GM19324 (cell line): ENCODE data around the gene CAMK2N2.
"Not testable (repeated sequence)": the region's sequence is repeated elsewhere in the genome, so short reads cannot be mapped to it uniquely, and the experiment has no call there.

Experiments
- ATAC-seq: cut with Tn5 transposase; IDR thresholded peaks from one replicate; pipeline ENCODE4 v1.9.1; 2021; ENCODE audit warnings: mild to moderate bottlenecking, moderate library complexity; ENCODE audit not compliant: unreplicated experiment, low FRiP score

Gene CAMK2N2

DNA sequence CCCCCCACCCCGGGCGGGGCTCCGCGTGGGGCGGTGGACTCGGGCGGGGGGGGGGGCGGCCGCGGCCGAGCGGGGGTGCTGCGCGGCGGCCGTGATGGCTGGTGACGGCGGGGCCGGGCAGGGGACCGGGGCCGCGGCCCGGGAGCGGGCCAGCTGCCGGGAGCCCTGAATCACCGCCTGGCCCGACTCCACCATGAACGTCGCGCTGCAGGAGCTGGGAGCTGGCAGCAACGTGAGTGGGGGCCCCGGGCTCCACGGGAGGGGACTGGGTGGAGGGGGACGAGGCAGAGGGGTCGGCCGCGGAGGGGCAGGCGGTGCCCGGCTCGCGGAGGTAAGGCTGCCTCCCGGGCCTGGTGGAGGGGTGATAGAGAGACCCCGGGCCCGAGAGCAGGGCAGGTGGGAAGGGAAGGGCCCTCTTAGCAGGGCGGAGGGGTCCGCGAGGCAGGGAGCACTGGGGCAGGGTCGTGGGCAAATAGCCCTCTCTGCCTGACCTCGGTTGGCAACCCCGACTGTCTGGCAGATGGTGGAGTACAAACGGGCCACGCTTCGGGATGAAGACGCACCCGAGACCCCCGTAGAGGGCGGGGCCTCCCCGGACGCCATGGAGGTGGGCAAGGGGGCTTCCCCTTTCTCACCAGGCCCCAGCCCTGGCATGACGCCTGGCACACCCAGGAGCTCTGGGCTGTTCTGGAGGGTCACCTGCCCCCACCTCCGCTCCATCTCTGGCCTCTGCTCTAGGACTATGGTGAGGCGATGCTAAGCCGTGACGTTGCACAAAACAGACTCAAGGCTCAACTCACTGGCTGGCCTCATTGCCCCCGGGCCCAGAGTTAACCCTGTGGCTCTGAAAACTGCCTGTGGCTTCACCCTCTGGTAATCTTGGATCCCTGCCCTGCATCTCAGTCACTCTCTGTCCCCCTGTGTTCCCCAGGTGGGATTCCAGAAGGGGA is 14.9 kb upstream of the CAMK2N2 start, which contains the start of gene ECE2:
ECE2 (plus strand) TSS at position 62 of the 950 bp plus-strand sequence; CDS start at position 194, 132 bp downstream.
- no peak for ATAC-seq

DNA sequence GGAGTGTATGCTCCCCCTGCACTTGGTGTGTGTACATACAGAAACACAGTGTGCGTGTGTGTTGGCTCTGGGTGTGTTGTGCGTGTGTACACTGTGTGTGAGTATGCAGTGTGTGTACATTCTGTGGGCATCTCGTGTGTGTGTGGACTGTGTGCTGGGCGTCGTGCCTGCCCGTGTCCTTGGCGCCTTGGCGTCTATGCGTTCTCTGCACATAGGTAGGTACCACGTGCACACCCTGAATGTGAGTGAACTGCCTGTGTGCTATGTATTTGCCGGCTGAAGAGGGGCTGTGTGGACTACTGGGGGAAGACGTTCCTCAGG is 14.0 kb upstream of the CAMK2N2 start:
- no peak for ATAC-seq

DNA sequence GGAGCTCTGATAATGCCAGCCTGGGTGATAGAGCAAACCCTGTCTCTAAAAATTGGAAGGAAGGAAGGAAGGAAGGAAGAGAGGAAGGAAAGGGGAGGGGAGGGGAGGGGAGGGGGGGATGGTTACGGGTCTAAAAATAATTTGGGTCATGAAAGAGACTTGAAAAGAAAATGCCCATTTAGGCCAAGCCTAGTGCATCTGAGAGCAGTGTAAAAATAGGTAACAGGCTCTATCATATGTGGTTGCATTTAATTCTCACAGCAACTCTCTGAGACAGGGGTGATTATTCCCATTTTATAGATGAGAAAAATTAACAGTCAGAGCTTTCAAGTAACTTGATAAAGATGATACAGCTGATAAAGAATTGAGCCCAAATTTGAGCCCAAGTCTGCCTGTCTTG is 10.9 kb upstream of the CAMK2N2 start:
- no peak for ATAC-seq

DNA sequence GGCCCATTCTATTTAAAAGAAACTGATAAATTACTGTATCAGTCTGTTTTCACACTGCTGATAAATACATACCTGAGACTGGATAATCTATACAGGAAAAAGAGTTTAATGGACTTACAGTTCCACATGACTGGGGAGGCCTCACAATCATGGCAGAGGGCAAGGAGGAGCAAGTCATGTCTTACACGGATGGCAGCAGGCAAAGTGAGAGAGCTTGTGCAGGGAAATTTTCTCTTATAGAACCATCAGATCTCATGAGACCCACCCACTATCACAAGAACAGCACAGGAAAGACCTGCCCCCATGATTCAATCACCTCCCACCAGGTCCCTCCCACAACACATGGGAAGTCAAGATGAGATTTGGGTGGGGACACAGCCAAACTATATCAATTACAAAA is 5.9 kb upstream of the CAMK2N2 start:
- not testable (repeated sequence) for ATAC-seq

DNA sequence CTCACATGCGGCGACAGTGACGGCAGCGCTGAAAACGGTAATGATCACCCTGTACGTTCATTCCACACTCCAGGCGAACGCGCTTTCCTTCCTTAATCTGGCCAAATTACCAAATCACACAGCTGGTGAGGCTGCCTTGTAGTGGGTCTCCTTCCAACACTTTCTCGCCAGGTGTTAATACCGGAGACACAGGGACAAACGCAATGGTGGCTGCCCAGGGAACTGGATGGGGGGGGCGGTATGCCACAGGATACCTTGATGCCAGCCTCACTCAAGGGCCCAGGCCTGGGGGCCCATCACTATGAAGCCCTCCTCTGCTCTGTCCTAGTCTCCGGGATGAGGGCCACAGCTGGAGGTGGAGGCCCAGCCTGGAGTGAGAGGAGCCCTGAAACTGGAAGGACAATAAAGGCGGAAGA is 1.4 kb upstream of the CAMK2N2 start:
- no peak for ATAC-seq

DNA sequence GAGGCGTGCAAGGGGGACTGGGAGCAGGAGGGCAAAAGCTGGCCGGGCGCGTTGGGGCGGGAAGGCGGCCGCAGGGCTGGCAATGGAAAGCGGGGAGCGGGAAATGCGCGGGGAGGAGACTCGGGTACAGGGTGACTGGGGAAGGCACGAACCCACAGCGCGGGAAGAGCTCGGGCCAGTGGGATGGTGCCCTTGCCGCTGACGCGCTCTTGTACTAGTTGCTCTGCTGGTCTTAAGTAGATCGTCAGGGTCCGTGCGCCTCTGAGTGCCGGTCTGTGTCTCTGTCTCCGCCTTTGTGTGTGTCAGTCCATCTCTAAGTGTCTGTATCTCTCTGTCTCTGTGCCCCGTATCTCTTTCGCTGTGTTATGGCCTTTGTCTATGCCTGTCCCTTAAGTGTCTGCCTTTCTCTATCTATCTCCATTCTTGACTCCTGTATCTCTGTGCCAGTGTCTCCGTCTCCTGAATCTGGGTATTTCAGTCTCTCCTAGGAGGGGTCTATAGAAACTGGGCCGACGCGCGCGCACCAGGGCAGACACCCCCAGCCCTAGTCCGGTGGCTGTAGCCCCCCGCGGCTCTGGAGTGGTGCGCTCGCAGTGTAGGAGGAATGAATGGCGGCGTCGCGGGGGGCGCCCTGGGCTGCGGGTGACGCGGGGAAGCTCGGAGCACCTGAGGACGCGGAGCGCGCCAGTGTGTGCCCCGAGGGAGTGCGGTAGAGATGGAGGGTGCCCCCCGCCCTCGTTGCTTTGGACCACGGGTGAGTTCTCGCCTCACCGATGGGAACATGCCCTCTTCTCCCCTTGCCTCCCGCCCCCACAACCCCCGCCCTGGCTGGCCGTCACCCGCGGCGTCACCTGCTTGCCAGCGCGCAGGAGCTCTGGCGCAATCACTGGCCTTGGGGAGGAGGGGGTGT is 756 bp upstream of the CAMK2N2 start:
- no peak for ATAC-seq

DNA sequence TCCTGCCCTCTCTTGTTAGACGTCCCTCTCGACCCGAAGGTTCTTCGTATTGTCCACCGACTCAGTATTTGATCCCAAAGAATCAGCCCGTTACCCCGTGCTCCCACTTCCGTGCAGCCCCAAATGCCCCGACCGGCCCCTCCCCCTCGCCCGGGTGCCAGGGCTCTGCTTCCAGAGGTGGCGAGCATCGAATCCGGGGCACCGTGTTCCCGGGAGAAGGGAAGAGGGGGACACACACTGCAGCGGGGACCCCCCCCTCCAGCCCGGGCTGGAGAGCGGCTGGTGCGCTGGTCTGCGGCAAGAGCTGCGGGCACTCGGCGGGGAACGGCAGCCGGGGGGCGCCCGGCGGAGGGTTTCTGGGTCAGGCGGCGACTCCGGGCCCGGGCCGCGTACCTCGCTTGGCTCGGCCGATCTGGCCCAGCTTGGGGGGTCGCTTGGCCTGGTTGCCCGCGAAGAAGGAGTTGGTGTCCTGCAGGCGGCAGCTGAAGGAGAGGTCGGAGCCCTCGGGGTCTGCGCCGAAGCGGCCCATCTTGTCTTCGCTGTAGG is 556 bp downstream of the CAMK2N2 start:
- ATAC-seq: no peak

DNA sequence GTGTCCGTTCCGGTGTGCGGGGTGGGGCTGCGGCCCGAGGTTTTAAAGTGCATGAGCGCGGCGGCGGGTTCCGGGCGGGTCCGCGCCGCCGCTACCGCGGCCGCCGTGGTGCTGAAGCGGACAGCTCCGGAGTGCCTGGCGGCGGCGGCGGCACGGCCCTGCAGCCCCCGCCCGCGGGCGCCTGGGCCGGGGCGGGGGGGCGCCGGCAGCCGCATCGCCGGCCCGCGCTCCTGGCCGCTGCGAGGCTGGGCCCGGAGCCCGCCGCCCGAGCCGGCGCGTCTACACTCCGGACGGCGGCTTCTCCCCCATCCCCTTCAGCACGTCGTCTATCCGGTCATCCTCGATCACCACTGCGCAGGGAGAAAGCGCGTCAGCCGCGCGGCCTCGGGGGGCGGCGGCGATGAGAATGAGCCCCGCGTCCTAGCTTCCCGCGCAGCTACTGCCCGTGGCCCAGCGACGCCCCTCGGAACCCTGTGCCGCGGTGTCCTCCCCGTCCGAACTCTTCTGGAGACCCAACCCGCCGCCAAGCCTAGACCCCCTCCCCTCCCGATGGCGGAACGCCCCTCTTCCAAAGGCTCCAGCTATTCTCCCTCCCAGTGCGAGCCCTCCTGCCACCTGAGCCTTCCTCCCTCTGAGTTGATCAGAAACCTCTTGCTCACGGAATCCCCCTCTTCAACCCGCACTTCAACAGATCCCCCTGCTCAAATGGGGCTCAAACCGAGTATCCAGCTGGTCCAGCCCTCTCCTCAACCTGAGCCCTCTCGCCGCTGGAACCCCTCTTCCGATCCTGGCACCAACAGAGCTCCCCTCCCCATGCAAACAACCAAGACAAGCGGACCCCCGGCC is 1.3 kb downstream of the CAMK2N2 start:
- no peak for ATAC-seq

DNA sequence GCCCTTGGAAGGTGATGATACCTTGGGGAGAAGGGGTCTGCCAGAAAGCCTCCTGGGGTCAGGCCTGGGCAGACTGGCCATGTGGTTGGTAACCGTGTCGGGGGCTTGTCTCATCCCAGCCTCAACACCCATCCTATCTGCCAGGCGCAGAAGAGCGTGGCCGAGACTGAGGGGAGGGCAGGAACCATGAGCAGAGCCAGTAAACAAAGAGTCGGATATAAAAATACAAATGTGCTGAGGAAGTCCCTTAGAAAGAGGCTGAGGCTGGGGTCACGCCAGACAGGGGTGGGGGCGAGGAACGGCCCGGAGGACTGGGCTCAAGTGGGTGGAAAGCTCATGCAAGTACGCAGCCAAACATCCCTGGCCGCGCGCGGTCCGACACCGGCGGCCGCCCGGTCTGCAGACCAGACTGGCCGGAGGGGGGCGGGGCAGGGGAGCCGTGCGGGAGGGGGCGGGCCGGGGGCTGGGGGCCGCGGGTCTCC is 1.9 kb downstream of the CAMK2N2 start:
- no peak for ATAC-seq

DNA sequence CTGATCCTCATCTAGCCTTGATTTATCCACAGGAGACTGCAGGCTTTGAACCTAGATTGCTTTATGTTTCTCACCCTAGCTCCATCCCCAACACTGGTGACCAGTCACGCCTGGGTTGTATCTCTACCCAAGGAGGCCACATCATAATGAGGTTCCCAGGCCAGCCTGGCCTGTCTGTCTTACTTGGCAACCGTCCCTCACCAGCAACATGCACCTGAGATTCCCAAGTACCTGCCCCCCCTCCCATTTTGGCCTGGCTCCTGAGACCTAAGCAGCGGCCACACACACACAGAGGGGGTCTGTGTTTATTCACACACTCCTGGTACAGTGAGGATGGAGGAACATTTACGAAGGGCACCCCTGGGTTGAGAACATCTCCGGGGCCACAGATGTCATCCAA is 2.4 kb downstream of the CAMK2N2 start:
- ATAC-seq: no peak

DNA sequence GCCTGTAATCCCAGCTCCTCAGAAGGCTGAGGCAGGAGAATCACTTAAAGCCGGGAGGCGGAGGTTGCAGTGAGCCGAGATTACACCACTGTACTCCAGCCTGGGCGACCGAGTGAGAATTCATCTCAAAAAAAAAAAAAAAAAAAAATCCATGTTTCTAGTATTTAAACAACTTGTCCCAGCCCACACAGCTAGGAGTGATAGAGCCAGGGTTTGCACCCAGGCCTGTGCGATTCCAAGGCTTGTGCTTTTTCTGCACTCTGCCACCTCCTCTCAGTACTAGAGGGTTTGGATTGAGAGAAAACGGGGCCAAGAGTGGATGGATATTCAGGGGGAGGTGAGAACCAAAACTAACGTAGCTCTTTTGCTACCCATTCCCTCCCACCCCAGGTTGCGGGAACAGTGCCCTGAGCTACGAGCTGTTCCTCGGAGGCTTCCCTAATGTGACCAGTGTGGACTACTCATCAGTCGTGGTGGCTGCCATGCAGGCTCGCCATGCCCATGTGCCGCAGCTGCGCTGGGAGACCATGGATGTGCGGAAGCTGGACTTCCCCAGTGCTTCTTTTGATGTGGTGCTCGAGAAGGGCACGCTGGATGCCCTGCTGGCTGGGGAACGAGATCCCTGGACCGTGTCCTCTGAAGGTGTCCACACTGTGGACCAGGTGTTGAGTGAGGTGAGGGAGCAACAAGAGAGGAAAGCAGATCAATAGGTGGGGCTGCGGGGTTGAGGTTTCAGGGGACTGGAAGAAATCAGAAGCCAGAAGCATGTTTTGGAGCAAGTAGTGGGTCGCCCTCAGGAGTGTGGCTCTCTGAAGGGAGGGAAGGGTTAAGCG is 4.1 kb downstream of the CAMK2N2 start:
- no peak for ATAC-seq

DNA sequence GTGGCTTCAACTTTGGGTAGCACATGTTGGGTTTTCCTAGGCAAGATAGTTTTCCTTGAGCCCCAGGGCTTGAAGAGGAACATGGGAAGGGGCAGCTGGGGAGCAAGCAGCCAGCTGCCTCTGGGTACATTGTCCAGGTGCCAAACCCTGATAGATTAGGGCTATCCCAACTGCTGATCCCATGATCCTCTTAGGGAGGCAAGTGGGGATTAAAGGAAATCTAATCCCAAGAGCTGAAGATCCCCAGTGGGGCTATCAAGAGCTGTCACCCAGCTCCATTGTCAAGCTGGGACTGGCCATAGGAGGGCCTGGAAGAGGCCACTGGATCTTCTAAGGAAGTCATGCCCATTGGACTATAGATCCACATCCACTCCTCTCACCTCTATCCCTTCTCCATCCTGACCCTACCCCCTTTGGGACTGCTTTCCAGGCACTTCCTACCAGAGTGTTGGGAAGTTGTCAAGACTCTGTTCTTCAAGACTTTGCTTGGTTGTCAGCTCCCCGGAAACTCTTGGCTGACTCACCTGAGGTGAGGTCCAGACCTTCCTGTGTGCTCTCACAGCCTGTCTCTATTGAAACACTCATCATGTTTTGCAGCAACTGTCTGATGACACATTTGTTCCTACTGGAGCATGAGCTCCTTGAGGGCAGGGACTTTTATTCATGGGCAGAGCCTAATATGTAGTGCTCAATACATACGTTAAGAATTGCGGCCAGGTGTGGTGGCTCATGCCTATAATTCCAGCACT is 5.9 kb downstream of the CAMK2N2 start:
- no peak for ATAC-seq

DNA sequence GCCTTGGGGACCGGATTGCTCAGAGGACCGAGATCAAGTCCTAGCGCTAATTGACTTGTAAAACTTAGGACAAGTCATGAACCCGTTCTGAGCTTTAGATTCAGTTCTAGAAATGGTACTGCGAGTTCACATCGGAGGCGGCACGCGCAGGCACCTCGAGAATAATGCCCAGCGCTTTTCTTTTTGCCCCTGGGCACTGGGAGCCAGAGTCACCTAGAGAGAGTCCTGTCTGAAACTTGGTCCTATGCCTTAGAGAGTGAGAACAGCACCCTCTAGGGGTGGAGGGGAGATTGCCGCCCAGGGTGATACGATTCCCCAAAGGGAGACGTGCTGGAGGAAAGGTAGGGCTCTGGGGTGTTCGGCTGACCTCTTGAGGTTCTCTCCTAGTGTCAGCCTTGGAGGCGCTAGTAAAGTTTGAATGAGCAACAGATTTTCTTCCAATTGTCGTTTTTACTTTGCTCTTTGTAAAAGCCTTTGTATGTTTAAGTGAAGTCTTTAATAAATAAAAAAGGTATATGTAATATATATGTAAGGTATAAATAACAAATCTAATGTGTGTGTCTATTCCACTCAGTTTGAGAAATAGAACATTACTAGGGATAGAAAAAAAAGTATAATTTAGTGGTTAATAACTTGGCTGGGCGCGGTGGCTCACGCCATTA is 11.1 kb downstream of the CAMK2N2 start:
- peak; percentile 50 for ATAC-seq

DNA sequence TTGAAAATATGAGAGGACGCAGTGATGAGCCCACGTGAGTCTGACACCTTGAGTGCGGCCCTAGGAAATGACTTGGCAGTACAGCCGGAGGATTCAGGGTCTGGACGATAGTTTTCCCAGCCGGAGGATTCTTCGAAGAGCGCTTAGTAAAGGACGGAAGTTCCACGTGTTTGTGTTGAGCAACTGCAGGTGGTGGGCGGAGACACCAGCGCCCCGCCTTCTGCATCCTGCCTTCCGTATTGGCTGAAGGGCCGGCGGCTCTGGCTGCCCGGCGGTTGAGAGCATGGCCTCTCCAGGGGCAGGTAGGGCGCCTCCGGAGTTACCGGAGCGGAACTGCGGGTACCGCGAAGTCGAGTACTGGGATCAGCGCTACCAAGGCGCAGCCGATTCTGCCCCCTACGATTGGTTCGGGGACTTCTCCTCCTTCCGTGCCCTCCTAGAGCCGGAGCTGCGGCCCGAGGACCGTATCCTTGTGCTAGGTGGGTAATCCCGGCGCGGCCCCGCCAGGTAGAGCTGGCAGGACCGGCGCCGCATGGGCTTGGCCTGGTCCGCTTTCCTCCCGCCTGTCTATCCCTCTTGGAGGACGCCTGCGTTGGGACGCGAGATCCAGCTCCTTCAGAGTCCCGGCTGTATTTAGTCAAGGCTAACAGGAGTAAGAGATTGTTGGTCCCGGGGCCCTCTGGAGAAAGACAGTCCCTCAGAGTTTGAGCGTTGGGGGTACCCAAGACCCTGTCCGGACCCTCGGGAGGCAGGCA is 11.8 kb downstream of the CAMK2N2 start, which contains the start of gene EEF1AKMT4:
EEF1AKMT4 (plus strand) TSS at position 261 of the 755 bp plus-strand sequence; CDS start at position 284, 23 bp downstream.
- peak; percentile 88 for ATAC-seq

DNA sequence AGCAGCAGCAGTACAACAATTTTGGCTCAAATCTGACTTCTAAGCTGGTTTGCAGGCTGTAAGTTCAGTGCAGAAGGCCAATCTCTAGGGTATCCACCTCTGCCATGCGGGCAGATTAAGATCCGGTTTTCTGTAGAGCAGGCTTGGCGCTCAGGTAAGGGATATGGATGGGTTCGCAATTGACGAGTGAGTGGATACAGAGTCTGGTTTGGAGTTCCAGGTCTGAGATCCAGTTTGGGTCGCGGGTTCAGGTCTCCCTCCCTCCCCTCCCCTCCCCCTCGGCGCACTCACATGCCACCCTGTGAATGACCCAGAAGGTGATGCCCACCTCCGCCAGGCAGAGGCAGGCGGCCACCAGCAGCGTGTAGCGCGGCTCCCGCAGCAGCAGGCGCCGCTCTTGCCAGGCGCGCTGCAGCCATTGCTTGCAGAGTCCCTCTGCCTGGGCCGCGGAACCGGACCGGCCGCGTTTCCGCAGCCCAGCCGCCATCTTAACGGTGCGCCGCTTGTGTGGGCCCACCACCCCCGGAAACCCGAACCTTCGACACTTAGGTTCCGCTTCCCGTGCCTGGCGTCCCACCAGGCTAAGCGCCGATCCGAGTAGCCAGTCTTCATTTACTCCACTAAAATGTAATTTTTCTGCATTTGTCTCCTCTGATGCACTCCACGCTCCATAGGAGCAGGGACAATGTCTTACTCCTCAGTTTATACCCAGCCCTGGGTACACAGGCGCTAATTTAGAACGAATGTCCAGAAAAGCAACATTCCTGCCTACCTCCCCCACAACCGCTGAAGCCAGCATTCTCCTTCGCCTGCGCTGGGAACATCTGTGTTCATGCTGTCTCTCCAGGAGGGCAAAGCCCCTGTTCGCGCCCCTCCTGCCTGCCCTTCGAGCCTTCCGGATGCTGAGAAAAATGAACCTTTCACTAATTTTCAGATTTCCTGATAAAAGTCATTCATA is 12.6 kb downstream of the CAMK2N2 start, which contains the start of gene ALG3:
ALG3 (minus strand) TSS at position 509 of the 958 bp plus-strand sequence; CDS start at position 487, 22 bp downstream.
- peak; percentile 66 for ATAC-seq

DNA sequence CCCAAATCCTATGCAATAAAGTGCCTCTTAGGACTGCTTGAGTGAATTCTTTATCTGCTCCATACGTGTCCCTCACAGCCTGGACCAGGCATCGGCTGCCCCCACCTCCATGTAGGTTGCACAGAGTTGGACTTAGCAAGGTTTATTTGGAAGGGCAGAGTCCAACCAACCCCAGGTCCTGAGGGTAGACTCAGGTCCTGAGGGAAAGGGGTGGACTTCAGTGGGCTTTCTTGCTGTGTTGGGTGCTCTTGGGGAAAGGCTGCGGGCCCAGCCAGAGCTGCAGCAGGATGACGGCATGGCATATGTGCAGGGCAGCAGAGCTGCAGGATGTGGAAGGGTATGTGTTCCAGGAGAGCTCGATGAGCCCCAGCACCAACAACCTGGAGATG is 19.1 kb downstream of the CAMK2N2 start:
- ATAC-seq: no peak
